ENCODE data around the gene TMTC1. TPM values are rescaled to one million over a fixed set of nuclear protein-coding genes. Genes with fewer than 3 reads are reported as not detected.

Gene TMTC1
- total RNA-seq, 2 donors from 2014 or later, result 15.6 to 20.1 TPM

DNA sequence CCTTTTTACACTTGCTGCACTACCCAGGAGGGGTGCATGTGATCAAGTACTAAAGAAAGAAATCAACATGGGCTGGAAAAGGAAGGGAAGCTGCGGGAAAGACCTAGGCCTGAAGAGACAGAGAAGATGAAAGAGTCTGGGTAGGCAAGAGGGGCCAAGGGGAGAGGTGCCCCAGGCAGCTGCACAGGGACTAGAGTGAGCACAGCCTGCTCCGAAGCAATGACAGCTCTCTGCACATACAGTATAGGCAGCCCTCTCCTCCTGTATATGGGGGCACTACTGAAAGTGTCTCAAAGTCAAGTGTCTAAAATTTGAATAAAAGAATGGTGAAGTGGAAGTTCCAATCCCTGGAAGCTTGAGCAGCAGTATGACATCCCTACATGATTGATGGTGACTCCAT is 112.0 kb downstream of the TMTC1 start:
- Histone ChIP-seq H3K9me3 (no peaks in the 10 kb centered on the region), H3K27ac (no peak overlapping the region), H3K36me3 (replicated peaks in 1 of 2; ENCODE audit: insufficient read depth in 1 of 2, low read depth in 2 of 2) (no peaks in the 10 kb centered on the region), H3K27me3 (no peaks in the 10 kb centered on the region), H3K4me1 (no peaks in the 10 kb centered on the region), H3K4me3 (no peak overlapping the region)
- WGBS, 2 donors, result 75 to 80% methylated on average over 2 of the region's 2 CpGs
- DNase-seq (no peak), ATAC-seq (no peak)
- intact Hi-C loops (cut with DNase I), result no loop called here
- TF ChIP-seq, protein P1, sequence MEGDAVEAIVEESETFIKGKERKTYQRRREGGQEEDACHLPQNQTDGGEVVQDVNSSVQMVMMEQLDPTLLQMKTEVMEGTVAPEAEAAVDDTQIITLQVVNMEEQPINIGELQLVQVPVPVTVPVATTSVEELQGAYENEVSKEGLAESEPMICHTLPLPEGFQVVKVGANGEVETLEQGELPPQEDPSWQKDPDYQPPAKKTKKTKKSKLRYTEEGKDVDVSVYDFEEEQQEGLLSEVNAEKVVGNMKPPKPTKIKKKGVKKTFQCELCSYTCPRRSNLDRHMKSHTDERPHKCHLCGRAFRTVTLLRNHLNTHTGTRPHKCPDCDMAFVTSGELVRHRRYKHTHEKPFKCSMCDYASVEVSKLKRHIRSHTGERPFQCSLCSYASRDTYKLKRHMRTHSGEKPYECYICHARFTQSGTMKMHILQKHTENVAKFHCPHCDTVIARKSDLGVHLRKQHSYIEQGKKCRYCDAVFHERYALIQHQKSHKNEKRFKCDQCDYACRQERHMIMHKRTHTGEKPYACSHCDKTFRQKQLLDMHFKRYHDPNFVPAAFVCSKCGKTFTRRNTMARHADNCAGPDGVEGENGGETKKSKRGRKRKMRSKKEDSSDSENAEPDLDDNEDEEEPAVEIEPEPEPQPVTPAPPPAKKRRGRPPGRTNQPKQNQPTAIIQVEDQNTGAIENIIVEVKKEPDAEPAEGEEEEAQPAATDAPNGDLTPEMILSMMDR (IDR thresholded peaks at IDR 0.05), result no peak
- no peak for TF ChIP-seq POLR2A (IDR thresholded peaks at IDR 0.05)

- Histone ChIP-seq H3K4me3 (no peak overlapping the region), H3K4me1 (no peaks in the 10 kb centered on the region), H3K27me3 (no peaks in the 10 kb centered on the region), H3K27ac (no peak overlapping the region), H3K9me3 (no peaks in the 10 kb centered on the region), H3K36me3 (replicated peaks in 1 of 2; ENCODE audit: insufficient read depth in 1 of 2, low read depth in 2 of 2) (no peaks in the 10 kb centered on the region)
- ATAC-seq (no peak), DNase-seq (no peak)
- 56 to 62% methylated on average over 2 of the region's 2 CpGs for WGBS, 2 donors
- TF ChIP-seq, protein P1 (IDR thresholded peaks at IDR 0.05), result no peak
- TF ChIP-seq POLR2A (IDR thresholded peaks at IDR 0.05), result no peak
- intact Hi-C loops (cut with DNase I), result no loop called here
Observed at GRCh38 chr12:29667011-29667410, 116.7 kb downstream of the TMTC1 start.

GRCh38 chr12:29665107-29665506 is 118.6 kb downstream of the TMTC1 start:
- H3K9me3 ChIP-seq, result no peaks in the 10 kb centered on the region
- H3K4me1 ChIP-seq, result no peaks in the 10 kb centered on the region
- ATAC-seq (no peak), DNase-seq (no peak)
- intact Hi-C loops (cut with DNase I), result no loop called here
- TF ChIP-seq, protein P1 (IDR thresholded peaks at IDR 0.05), result no peak
- TF ChIP-seq POLR2A (IDR thresholded peaks at IDR 0.05), result no peak
- no peaks in the 10 kb centered on the region for H3K36me3 ChIP-seq (replicated peaks in 1 of 2; ENCODE audit: insufficient read depth in 1 of 2, low read depth in 2 of 2)
- no peak overlapping the region for H3K4me3 ChIP-seq
- H3K27ac ChIP-seq, result no peak overlapping the region
- H3K27me3 ChIP-seq, result no peaks in the 10 kb centered on the region
- WGBS, 2 donors, result 36 to 51% methylated on average over 5 of the region's 5 CpGs

- Histone ChIP-seq H3K36me3 (replicated peaks in 1 of 2; ENCODE audit: insufficient read depth in 1 of 2, low read depth in 2 of 2) (no peaks in the 10 kb centered on the region), H3K27me3 (no peaks in the 10 kb centered on the region), H3K9me3 (no peaks in the 10 kb centered on the region), H3K4me3 (no peak overlapping the region), H3K4me1 (no peaks in the 10 kb centered on the region), H3K27ac (no peak overlapping the region)
- ATAC-seq (no peak), DNase-seq (no peak)
- TF ChIP-seq POLR2A (IDR thresholded peaks at IDR 0.05), result no peak
- TF ChIP-seq, protein P1 (IDR thresholded peaks at IDR 0.05), result no peak
- WGBS, 2 donors, result 56 to 59% methylated on average over 9 of the region's 9 CpGs
- intact Hi-C loops (cut with DNase I), result no loop called here
Observed at GRCh38 chr12:29662734-29663323, 120.9 kb downstream of the TMTC1 start.

- H3K4me3 ChIP-seq, result no peak overlapping the region
- H3K27ac ChIP-seq, result no peak overlapping the region
- no peak for ATAC-seq
- no peak for DNase-seq
- WGBS, 2 donors, result 69 to 71% methylated on average over 6 of the region's 6 CpGs
- no peaks in the 10 kb centered on the region for H3K9me3 ChIP-seq
- H3K4me1 ChIP-seq, result no peaks in the 10 kb centered on the region
- intact Hi-C loops (cut with DNase I), result no loop called here
- H3K27me3 ChIP-seq, result no peaks in the 10 kb centered on the region
- H3K36me3 ChIP-seq (replicated peaks in 1 of 2; ENCODE audit: insufficient read depth in 1 of 2, low read depth in 2 of 2), result no peaks in the 10 kb centered on the region
- TF ChIP-seq, protein P1 (IDR thresholded peaks at IDR 0.05), result no peak
- no peak for TF ChIP-seq POLR2A (IDR thresholded peaks at IDR 0.05)
Observed at GRCh38 chr12:29660847-29661246, 122.9 kb downstream of the TMTC1 start.

All from body of pancreas (tissue), 4 donors.